Stomach (tissue), 9 donors: ENCODE results near the gene HMGN1. TPM values are rescaled to one million over a fixed set of nuclear protein-coding genes. Genes with fewer than 3 reads are reported as not detected.

Source experiments
- DNase-seq, 2 donors: peaks; one replicate each; pipeline versions ENCODE4 v3.0.0 to v3.0.0-alpha.2; 2013 to 2019
- H3K27ac ChIP-seq, 5 donors: fragments of 200-600 bp in 4 of 5; sonication (generic) in 4 of 5; one replicate each; pipeline ENCODE4 v1.5.1; 2013 to 2019; ENCODE audit warnings: mild to moderate bottlenecking in 1 of 5, moderate library complexity in 1 of 5
- H3K27me3 ChIP-seq, 3 donors: fragments of 200-600 bp; sonication (generic); one replicate each; pipeline ENCODE4 v1.5.1; 2017 to 2019; ENCODE audit warnings: mixed run types in 1 of 3
- H3K36me3 ChIP-seq, 4 donors: fragments of 200-600 bp; sonication (generic); 1 replicate in 3 of 4; 2 replicates in 1 of 4; pipeline ENCODE4 v1.5.1; 2016 to 2019
- H3K4me1 ChIP-seq, 4 donors: fragments of 200-600 bp; sonication (generic); one replicate each; pipeline ENCODE4 v1.5.1; 2016 to 2019
- H3K4me3 ChIP-seq, 4 donors: fragments of 200-600 bp; sonication (generic) in 3 of 4; one replicate each; pipeline ENCODE4 v1.5.1; 2016 to 2019; ENCODE audit warnings: mild to moderate bottlenecking in 1 of 4
- H3K9me3 ChIP-seq, 4 donors: fragments of 200-600 bp; sonication (generic); one replicate each; pipeline ENCODE4 v1.5.1; 2016 to 2019
- EP300 ChIP-seq: sonication (generic); formaldehyde crosslinking; IDR thresholded peaks from one replicate; pipeline ENCODE4 v1.6.1; 2017; ENCODE audit warnings: antibody characterized with exemption
- POLR2A ChIP-seq, 4 donors: fragments of 450-650 bp; IDR thresholded peaks; one replicate each; pipeline ENCODE4 v1.6.1; 2016; ENCODE audit warnings: antibody characterized with exemption in 4 of 4, control low read depth in 2 of 4, mild to moderate bottlenecking in 1 of 4, moderate library complexity in 1 of 4
- POLR2AphosphoS5 ChIP-seq, 3 donors: sonication (generic); formaldehyde crosslinking; IDR thresholded peaks; one replicate each; pipeline ENCODE4 v1.6.1; 2016; ENCODE audit warnings: antibody characterized with exemption in 3 of 3
- WGBS, 5 donors: extraction: QIAGEN DNeasy Blood & Tissue Kit in 3 of 5; methylation state at CpG; one replicate each; pipeline versions ENCODE4 v1.1.5 to v1.1.7; 2013 to 2018; 5-methylcytosine and 5-hydroxymethylcytosine counted together
- intact Hi-C: fragments of 100-400 bp; cut with DNase I; formaldehyde crosslinking; loops from one replicate; pipeline ENCODE4 v1.15.1; 2023; ENCODE audit warnings: low total_unique reads
- polyA plus RNA-seq, 3 donors: library from polyadenylated mRNA; stranded (reverse); fragments of 200-250 nt; gene quantifications; one replicate each; pipeline ENCODE4 v1.2.3, GENCODE V29; 2013
- total RNA-seq, 5 donors: library from RNA; depleted of rRNA; stranded (reverse); fragments of >200 nt; gene quantifications; one replicate each; pipeline versions ENCODE4 v1.1.0 to v1.2.3, GENCODE V29; 2014 to 2016
- TF ChIP-seq, protein P1 (sequence below), 7 experiments: fragments of 450-650 bp in 4 of 7; fragments of 200-600 bp in 3 of 7; sonication (generic) in 3 of 7; IDR thresholded peaks; one replicate each; pipeline ENCODE4 v1.5.1; 2016 to 2019; ENCODE audit warnings: antibody characterized with exemption in 7 of 7, control low read depth in 2 of 7, mild to moderate bottlenecking in 1 of 7
- donor health status: healthy with polysubstance abuse.
- donor health status: Bipolar disorder and iron deficiency.
- donor health status: healthy.

The HMGN1 gene
- total and polyA plus RNA-seq, 8 donors, result 39.1 to 321 (median 131) TPM

DNA sequence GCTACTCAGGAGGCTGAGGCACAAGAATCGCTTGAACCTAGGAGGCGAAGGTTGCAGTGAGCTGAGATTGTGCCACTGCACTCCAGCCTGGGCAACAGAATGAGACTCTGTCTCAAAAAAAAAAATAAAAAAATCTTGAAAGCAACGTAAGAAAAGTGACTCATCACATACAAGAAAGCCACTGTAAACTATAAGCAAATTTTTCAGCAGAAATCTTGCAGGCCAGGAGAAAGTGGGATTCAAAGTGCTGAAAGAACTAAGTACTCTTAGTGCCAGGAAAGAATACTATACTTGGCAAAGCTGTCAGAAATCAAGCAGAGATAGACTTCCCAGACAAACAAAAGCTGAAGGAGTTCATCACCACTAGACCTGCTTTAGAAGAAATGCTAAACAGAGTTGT, 4.4 kb upstream of the HMGN1 start:
- Histone ChIP-seq H3K4me1 (peaks cover 0 to 9% (median 4%) of the 10 kb centered on the region in 4 donors), H3K36me3 (no peaks in the 10 kb centered on the region), H3K27me3 (no peaks in the 10 kb centered on the region), H3K9me3 (no peaks in the 10 kb centered on the region), H3K27ac (no peak overlapping the region), H3K4me3 (no peak overlapping the region)
- intact Hi-C loops, result no loop called here
- no peak for DNase-seq
- 63 to 83% (median 77%) methylated on average over 3 of the region's 3 CpGs for WGBS, 5 donors
- TF ChIP-seq POLR2AphosphoS5 (IDR thresholded peaks at IDR 0.05) (no peak), EP300 (no peak)
- TF ChIP-seq, protein P1, sequence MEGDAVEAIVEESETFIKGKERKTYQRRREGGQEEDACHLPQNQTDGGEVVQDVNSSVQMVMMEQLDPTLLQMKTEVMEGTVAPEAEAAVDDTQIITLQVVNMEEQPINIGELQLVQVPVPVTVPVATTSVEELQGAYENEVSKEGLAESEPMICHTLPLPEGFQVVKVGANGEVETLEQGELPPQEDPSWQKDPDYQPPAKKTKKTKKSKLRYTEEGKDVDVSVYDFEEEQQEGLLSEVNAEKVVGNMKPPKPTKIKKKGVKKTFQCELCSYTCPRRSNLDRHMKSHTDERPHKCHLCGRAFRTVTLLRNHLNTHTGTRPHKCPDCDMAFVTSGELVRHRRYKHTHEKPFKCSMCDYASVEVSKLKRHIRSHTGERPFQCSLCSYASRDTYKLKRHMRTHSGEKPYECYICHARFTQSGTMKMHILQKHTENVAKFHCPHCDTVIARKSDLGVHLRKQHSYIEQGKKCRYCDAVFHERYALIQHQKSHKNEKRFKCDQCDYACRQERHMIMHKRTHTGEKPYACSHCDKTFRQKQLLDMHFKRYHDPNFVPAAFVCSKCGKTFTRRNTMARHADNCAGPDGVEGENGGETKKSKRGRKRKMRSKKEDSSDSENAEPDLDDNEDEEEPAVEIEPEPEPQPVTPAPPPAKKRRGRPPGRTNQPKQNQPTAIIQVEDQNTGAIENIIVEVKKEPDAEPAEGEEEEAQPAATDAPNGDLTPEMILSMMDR (IDR thresholded peaks at IDR 0.05), result no peak

DNA sequence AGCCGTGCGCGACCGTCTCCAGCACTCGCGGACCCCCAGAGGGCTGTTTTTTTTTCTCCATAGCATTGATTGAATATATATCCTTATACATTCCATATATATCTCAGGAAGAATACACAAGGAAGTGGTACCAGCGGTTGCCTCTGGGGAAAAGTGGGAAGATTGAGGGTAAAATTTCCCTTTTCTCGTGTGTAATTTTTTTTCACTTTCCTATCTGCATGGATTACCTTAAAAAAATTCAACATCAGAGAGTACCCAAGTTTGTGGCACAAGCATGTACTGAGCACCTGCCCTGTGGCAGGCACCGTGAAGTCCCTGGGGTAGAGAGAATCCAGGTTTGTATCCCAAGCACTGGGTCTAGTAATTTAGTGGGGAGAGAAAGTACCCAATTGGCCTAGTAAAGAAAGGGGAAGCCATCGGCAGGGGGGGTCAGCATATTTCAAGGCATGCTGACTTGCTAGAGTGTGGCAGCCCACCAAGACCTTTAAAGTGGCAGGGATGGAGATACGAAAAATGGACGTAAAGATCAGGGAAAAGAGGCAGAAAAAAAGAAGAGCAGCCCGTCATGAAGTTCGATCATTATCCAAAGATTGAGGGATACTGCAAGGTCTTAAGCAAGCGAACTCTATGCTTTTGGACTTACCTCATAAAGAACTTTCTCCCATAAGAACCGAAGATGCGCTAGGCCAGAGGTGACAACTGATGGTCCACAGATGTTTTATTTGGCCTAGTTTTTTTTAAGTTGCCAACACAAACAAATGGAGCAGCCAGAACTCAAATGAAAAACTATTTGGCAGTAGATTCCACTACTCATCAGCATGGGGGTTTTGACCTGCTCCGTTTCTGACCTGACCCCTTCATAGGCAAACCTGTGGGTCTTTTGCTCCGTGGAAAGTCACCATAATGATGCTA, 1.5 kb upstream of the HMGN1 start:
- Histone ChIP-seq H3K36me3 (peaks cover 0 to 4% (median 2%) of the 10 kb centered on the region in 4 donors), H3K4me1 (peaks cover 18 to 34% (median 26%) of the 10 kb centered on the region in 4 donors), H3K27ac (peak overlapping the region; percentile 87 to 99 (median 94)), H3K9me3 (no peaks in the 10 kb centered on the region), H3K27me3 (no peaks in the 10 kb centered on the region), H3K4me3 (peak overlapping the region; percentile 65 to 73 (median 70))
- TF ChIP-seq EP300 (no peak), POLR2A (IDR thresholded peaks at IDR 0.05) (no peak), POLR2AphosphoS5 (IDR thresholded peaks at IDR 0.05) (no peak)
- TF ChIP-seq, protein P1 (IDR thresholded peaks at IDR 0.05), result no peak
- intact Hi-C loops, result no loop called here
- 57 to 70% (median 60%) methylated on average over 19 of the region's 19 CpGs for WGBS, 5 donors
- DNase-seq, result no peak

DNA sequence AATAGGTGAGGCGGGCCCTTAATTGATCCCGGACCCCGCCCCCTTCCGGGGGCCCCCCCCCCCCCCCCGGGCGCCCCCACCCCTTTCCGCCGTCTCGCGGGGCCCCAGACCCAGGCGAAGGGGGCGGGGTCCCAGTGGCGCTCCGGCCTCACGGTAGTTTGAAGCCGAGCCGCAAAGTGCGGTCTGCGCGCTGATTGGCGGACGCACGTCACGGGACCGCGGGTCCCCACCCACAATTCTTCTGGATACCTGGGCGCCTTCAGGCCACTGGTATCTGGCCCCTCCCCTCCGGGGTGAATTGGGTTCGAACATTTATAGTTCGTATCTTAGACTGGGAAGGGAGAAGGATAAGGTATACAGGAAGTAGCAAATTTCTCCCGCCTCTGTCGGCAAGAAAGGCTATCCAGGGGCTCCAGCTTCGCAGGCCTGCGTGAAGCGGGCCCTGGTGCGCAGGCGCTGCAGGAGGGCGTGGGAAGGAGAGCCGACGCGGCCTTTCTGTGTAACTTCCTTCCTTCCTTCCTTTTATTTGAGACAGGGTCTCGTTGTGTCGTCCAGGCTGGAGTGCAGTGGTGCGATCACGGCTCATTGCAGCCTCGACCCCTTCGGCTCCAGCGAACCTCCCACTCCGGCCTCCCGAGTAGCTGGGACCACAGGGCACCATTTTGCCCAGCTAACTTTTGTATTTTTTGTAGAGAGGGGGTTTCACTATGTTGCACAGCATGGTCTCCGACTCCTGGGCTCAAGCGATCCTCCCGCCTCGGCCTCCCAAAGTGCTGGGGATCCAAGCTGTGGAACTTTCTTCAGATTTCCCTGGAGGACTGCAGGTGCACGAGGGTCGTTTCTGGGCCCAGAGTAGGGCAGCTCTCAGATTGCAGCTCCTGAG, 564 bp upstream of the HMGN1 start:
- 2 to 8% (median 5%) methylated on average over 36 to 55 of the region's 56 CpGs for WGBS, 5 donors
- intact Hi-C loops, result no loop called here
- no peaks in the 10 kb centered on the region for H3K27me3 ChIP-seq

More for the DNA sequence above, 564 bp upstream of the HMGN1 start:
- Histone ChIP-seq H3K4me1 (peaks cover 19 to 43% (median 29%) of the 10 kb centered on the region in 4 donors), H3K9me3 (no peaks in the 10 kb centered on the region), H3K4me3 (peak overlapping the region; percentile 65 to 73 (median 70)), H3K36me3 (peaks cover 0 to 13% (median 7%) of the 10 kb centered on the region in 4 donors), H3K27ac (peak overlapping the region; percentile 87 to 99 (median 94))
- TF ChIP-seq, protein P1 (IDR thresholded peaks at IDR 0.05), result no peak
- TF ChIP-seq POLR2AphosphoS5 (IDR thresholded peaks at IDR 0.05) (peak; percentile 2 to 75 (median 46)), POLR2A (IDR thresholded peaks at IDR 0.05) (peak in 1 of 4 donors; percentile 10), EP300 (no peak)
- peak; percentile 98 to 99 for DNase-seq
